ENCODE data around the gene TARS1.

DNA sequence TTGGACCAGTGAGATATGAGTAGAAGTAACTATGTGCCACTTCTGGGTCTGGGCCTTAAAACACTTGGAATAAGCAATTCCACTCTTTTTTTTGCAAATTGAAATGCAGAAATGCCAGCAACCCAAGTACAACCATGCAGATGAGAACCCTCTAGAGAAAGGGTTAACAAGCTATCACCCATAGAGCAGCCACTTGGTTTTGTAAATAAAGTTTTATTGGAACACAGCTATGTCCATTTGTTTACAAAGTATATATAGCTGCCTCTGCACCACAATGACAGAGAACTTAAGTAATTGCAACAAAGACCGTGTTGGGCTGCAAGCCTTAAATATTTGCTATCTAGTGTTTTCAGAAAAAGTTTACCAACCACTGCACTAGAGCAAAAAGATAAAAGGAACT lies 9.8 kb upstream of the TARS1 start:
- TF ChIP-seq, protein P1, sequence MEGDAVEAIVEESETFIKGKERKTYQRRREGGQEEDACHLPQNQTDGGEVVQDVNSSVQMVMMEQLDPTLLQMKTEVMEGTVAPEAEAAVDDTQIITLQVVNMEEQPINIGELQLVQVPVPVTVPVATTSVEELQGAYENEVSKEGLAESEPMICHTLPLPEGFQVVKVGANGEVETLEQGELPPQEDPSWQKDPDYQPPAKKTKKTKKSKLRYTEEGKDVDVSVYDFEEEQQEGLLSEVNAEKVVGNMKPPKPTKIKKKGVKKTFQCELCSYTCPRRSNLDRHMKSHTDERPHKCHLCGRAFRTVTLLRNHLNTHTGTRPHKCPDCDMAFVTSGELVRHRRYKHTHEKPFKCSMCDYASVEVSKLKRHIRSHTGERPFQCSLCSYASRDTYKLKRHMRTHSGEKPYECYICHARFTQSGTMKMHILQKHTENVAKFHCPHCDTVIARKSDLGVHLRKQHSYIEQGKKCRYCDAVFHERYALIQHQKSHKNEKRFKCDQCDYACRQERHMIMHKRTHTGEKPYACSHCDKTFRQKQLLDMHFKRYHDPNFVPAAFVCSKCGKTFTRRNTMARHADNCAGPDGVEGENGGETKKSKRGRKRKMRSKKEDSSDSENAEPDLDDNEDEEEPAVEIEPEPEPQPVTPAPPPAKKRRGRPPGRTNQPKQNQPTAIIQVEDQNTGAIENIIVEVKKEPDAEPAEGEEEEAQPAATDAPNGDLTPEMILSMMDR (IDR thresholded peaks at IDR 0.05 in 2 of 3, conservative IDR thresholded peaks at IDR 0.05 in 1 of 3; ENCODE audit: control insufficient read depth in 2 of 3, extremely low read depth in 1 of 3, insufficient read depth in 1 of 3, low read depth in 3 of 3, low read length in 3 of 3) = no peak
- TF ChIP-seq, protein P2, sequence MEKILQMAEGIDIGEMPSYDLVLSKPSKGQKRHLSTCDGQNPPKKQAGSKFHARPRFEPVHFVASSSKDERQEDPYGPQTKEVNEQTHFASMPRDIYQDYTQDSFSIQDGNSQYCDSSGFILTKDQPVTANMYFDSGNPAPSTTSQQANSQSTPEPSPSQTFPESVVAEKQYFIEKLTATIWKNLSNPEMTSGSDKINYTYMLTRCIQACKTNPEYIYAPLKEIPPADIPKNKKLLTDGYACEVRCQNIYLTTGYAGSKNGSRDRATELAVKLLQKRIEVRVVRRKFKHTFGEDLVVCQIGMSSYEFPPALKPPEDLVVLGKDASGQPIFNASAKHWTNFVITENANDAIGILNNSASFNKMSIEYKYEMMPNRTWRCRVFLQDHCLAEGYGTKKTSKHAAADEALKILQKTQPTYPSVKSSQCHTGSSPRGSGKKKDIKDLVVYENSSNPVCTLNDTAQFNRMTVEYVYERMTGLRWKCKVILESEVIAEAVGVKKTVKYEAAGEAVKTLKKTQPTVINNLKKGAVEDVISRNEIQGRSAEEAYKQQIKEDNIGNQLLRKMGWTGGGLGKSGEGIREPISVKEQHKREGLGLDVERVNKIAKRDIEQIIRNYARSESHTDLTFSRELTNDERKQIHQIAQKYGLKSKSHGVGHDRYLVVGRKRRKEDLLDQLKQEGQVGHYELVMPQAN (conservative IDR thresholded peaks at IDR 0.05) = no peak
- TF ChIP-seq, protein P3, sequence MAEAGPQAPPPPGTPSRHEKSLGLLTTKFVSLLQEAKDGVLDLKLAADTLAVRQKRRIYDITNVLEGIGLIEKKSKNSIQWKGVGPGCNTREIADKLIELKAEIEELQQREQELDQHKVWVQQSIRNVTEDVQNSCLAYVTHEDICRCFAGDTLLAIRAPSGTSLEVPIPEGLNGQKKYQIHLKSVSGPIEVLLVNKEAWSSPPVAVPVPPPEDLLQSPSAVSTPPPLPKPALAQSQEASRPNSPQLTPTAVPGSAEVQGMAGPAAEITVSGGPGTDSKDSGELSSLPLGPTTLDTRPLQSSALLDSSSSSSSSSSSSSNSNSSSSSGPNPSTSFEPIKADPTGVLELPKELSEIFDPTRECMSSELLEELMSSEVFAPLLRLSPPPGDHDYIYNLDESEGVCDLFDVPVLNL (IDR thresholded peaks at IDR 0.05; ENCODE audit: low read depth, low read length) = no peak
- no peak for TF ChIP-seq ZNF274 (IDR thresholded peaks at IDR 0.05; ENCODE audit: insufficient read depth, insufficient read length)
- no peak for TF ChIP-seq POLR2AphosphoS2 (IDR thresholded peaks at IDR 0.05; ENCODE audit: low read depth, low read length)
- TF ChIP-seq, protein P4, sequence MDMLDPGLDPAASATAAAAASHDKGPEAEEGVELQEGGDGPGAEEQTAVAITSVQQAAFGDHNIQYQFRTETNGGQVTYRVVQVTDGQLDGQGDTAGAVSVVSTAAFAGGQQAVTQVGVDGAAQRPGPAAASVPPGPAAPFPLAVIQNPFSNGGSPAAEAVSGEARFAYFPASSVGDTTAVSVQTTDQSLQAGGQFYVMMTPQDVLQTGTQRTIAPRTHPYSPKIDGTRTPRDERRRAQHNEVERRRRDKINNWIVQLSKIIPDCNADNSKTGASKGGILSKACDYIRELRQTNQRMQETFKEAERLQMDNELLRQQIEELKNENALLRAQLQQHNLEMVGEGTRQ (IDR thresholded peaks at IDR 0.05; ENCODE audit: borderline replicate concordance, low read depth, low read length) = no peak
- no peak for TF ChIP-seq ZNF622 (IDR thresholded peaks at IDR 0.05)
- no peak for TF ChIP-seq HDGF (IDR thresholded peaks at IDR 0.05)
- no peak for TF ChIP-seq POLR2AphosphoS5 (IDR thresholded peaks at IDR 0.05; ENCODE audit: low read length)
- TF ChIP-seq ZNF384 (IDR thresholded peaks at IDR 0.05; ENCODE audit: borderline replicate concordance, low read depth, low read length) = no peak
- TF ChIP-seq SUZ12 (IDR thresholded peaks at IDR 0.05; ENCODE audit: unreplicated experiment) = no peak
- TF ChIP-seq EZH2 (IDR thresholded peaks at IDR 0.05; ENCODE audit: borderline replicate concordance, control insufficient read depth, low read depth, low read length) = no peak
- TF ChIP-seq, protein P5, sequence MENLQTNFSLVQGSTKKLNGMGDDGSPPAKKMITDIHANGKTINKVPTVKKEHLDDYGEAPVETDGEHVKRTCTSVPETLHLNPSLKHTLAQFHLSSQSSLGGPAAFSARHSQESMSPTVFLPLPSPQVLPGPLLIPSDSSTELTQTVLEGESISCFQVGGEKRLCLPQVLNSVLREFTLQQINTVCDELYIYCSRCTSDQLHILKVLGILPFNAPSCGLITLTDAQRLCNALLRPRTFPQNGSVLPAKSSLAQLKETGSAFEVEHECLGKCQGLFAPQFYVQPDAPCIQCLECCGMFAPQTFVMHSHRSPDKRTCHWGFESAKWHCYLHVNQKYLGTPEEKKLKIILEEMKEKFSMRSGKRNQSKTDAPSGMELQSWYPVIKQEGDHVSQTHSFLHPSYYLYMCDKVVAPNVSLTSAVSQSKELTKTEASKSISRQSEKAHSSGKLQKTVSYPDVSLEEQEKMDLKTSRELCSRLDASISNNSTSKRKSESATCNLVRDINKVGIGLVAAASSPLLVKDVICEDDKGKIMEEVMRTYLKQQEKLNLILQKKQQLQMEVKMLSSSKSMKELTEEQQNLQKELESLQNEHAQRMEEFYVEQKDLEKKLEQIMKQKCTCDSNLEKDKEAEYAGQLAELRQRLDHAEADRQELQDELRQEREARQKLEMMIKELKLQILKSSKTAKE (IDR thresholded peaks at IDR 0.05; ENCODE audit: low read depth, poor library complexity, severe bottlenecking) = no peak
